GM18858 (cell line): Measurements from ENCODE around the gene DPH6.
"Not testable (repeated sequence)": the region's sequence is repeated elsewhere in the genome, so short reads cannot be mapped to it uniquely, and the experiment has no call there.

Experiments
- ATAC-seq: cut with Tn5 transposase; IDR thresholded peaks from one replicate; pipeline ENCODE4 v1.9.1; 2021; ENCODE audit not compliant: unreplicated experiment

Gene DPH6

GRCh38 chr15:35441279-35441678 lies 104.7 kb downstream of the DPH6 start:
- ATAC-seq, result not testable (repeated sequence)

- no peak for ATAC-seq
Observed at GRCh38 chr15:35440265-35440664, 105.7 kb downstream of the DPH6 start.

GRCh38 chr15:35439291-35439690 lies 106.7 kb downstream of the DPH6 start:
- no peak for ATAC-seq

GRCh38 chr15:35437157-35437556 lies 108.8 kb downstream of the DPH6 start:
- no peak for ATAC-seq

GRCh38 chr15:35436422-35436821 lies 109.5 kb downstream of the DPH6 start:
- no peak for ATAC-seq

- ATAC-seq, result no peak
Observed at GRCh38 chr15:35431281-35431680, 114.7 kb downstream of the DPH6 start.

- no peak for ATAC-seq
Observed at GRCh38 chr15:35430301-35430700, 115.7 kb downstream of the DPH6 start.

GRCh38 chr15:35427496-35427895 lies 118.5 kb downstream of the DPH6 start:
- ATAC-seq, result no peak

- no peak for ATAC-seq
Observed at GRCh38 chr15:35427091-35427490, 118.9 kb downstream of the DPH6 start.

GRCh38 chr15:35410775-35411174 lies 135.2 kb downstream of the DPH6 start:
- ATAC-seq, result no peak

- ATAC-seq, result no peak
Observed at GRCh38 chr15:35399901-35400300, 146.1 kb downstream of the DPH6 start.

GRCh38 chr15:35397027-35397426 lies 148.9 kb downstream of the DPH6 start:
- ATAC-seq, result no peak

- no peak for ATAC-seq
Observed at GRCh38 chr15:35394416-35394815, 151.5 kb downstream of the DPH6 start.

GRCh38 chr15:35393398-35393797 lies 152.6 kb downstream of the DPH6 start:
- ATAC-seq, result no peak

- not testable (repeated sequence) for ATAC-seq
Observed at GRCh38 chr15:35391408-35391984, 154.5 kb downstream of the DPH6 start.

GRCh38 chr15:35383506-35383905 lies 162.5 kb downstream of the DPH6 start:
- ATAC-seq, result no peak

- no peak for ATAC-seq
Observed at GRCh38 chr15:35381328-35381727, 164.6 kb downstream of the DPH6 start.

- ATAC-seq, result no peak
Observed at GRCh38 chr15:35379972-35380371, 166.0 kb downstream of the DPH6 start.

GRCh38 chr15:35378454-35378853 lies 167.5 kb downstream of the DPH6 start:
- ATAC-seq, result not testable (repeated sequence)

GRCh38 chr15:35376707-35377106 lies 169.3 kb downstream of the DPH6 start:
- no peak for ATAC-seq

- ATAC-seq, result no peak
Observed at GRCh38 chr15:35374661-35375060, 171.3 kb downstream of the DPH6 start.

- no peak for ATAC-seq
Observed at GRCh38 chr15:35362195-35362829, 183.7 kb downstream of the DPH6 start.

GRCh38 chr15:35358824-35359223 lies 187.1 kb downstream of the DPH6 start:
- ATAC-seq, result no peak
